Smooth muscle cell of bladder (primary cell): Measurements from ENCODE around the gene MCF2L2. TPM values are rescaled to one million over a fixed set of nuclear protein-coding genes. Genes with fewer than 3 reads are reported as not detected.

Experiments
- total RNA-seq: library from RNA; depleted of rRNA; stranded (reverse); fragments of >200 nt; gene quantifications from 2 replicates; pipeline ENCODE4 v1.2.3, GENCODE V29; 2014

MCF2L2 gene, protein sequence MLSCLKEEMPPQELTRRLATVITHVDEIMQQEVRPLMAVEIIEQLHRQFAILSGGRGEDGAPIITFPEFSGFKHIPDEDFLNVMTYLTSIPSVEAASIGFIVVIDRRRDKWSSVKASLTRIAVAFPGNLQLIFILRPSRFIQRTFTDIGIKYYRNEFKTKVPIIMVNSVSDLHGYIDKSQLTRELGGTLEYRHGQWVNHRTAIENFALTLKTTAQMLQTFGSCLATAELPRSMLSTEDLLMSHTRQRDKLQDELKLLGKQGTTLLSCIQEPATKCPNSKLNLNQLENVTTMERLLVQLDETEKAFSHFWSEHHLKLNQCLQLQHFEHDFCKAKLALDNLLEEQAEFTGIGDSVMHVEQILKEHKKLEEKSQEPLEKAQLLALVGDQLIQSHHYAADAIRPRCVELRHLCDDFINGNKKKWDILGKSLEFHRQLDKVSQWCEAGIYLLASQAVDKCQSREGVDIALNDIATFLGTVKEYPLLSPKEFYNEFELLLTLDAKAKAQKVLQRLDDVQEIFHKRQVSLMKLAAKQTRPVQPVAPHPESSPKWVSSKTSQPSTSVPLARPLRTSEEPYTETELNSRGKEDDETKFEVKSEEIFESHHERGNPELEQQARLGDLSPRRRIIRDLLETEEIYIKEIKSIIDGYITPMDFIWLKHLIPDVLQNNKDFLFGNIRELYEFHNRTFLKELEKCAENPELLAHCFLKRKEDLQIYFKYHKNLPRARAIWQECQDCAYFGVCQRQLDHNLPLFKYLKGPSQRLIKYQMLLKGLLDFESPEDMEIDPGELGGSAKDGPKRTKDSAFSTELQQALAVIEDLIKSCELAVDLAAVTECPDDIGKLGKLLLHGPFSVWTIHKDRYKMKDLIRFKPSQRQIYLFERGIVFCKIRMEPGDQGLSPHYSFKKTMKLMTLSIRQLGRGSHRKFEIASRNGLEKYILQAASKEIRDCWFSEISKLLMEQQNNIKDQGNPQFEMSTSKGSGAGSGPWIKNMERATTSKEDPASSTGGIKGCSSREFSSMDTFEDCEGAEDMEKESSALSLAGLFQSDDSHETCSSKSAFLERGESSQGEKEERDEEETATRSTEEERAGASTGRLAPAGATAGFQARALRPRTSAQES
- 0.14 and 0.37 TPM in 2 replicates for total RNA-seq

DNA sequence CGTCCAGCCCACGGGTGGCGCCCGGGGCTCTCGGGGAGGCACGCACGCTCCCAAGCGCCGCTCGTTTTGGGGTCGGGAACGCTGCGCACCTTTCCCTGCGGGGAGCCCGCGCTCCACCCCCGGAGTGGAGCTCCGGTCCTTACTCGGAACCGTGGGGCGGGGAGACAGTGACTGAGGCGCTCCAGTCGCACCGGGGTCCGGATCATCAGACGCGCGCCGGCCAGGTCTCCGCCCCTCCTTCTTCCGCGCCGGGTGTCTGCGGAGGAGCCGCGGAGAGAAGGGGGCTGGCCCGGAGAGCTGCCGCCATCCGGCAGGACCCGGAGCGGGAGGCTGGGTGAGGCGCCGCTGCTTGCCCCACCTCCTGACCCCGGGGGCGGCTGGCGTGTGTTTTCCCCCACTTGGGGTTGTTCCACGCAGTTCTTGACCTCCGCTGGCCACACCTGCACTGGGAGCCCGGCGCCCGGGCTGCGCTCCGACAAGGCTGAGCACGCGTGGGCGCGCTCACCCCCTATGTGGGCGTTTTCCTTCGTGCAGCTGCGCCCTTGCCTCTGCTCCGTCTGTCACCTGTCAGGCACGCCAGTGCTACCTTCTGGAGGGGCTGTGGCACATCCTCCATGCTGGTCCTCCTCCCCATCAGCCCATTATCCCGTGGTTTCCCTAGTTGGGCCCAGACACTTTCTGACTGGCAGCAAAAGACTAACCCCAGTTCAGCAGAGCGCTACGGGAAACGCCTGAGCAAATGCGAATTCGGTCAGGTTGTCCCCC lies at the start of gene MCF2L2:
MCF2L2 (minus strand) TSS at position 173 of the 765 bp plus-strand sequence. CDS start 642 bp downstream, outside the sequence.

DNA sequence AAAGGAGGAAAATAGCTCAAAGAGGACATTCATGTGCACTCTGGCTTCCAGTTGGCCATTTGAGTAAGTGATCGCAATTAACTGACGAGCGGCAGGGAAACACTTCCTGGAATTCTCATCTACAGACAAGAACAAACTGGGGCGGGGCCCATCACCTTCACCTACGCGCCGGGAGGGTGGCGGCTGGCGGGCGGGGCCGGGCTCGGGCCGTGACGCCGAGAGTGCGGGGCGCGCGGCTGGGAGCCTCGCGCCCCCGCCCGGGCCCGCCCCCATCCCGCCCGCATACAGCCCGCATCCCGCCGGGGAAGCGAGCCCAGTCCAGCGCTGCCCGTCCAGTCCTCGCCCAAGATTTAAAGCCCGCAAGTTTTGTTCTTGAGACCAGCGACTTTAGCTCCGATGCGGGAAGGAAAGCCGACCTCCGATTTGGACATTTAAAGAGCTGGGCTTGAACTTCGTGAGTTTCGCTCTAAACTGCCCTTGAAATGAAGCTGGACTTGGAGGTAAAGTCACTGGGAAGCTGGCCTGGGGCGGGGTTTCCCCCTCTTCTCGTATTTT lies 175.4 kb downstream of the MCF2L2 start, which contains the start of gene B3GNT5:
B3GNT5 (plus strand) TSS at position 281 of the 555 bp plus-strand sequence. CDS start 16,546 bp downstream, outside the sequence.

Other genes with a start within 250 kb of the MCF2L2 start
- 1.00 and 2.0 TPM in 2 replicates for gene B3GNT5, start 175.4 kb downstream of the MCF2L2 start, total RNA-seq
- gene KLHL6, start 127.1 kb upstream of the MCF2L2 start, total RNA-seq: under 0.01 TPM in 2 replicates
- gene KLHL24, start 207.0 kb upstream of the MCF2L2 start, total RNA-seq: 66.6 and 87.5 TPM in 2 replicates